ENCODE results near the gene LEP.

GRCh38 chr7:128274246-128274883 is 33.3 kb downstream of the LEP start:
- TF ChIP-seq CTCF (conservative IDR thresholded peaks at IDR 0.05) (no peak), ZFX (IDR thresholded peaks at IDR 0.05) (no peak)

Measured in C4-2B (cell line).